HUDEP-2 (cell line): ENCODE data around the gene TDRD3.
"Not testable (repeated sequence)": the region's sequence is repeated elsewhere in the genome, so short reads cannot be mapped to it uniquely, and the experiment has no call there.

Experiments
- DNase-seq, 76 experiments: peaks; one replicate each; lab custom pipeline; 2025; ENCODE audit not compliant: unreplicated experiment in 76 of 76; lab: John Stamatoyannopoulos, UW

Gene TDRD3

GRCh38 chr13:60396783-60397703, at the start of gene TDRD3:
Gene TDRD3 (plus strand): TSS chr13:60397220. CDS start chr13:60397365, 145 bp downstream.
- DNase-seq, result peak in 75 of 76 experiments; percentile 5 to 88 (median 76)

DNA sequence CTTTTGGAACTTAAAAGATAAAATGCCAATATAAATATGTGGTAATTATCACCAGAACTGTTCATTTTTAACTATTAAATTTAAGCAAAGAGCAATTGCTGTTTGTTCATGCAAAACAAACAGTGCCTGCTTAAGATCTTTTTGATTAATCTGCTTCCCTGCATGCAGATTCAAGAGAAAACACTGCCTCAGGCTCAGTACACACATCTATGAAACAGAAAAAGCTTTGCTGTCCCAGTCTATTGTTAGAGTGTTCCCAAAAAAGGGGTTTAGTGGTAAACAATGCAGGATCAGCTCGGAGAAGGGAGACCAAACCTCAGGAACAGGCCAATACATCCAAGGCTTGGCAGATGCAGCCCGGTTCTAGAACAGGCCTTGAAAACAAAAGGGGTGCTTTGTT, 49.3 kb upstream of the TDRD3 start:
- no peak for DNase-seq

DNA sequence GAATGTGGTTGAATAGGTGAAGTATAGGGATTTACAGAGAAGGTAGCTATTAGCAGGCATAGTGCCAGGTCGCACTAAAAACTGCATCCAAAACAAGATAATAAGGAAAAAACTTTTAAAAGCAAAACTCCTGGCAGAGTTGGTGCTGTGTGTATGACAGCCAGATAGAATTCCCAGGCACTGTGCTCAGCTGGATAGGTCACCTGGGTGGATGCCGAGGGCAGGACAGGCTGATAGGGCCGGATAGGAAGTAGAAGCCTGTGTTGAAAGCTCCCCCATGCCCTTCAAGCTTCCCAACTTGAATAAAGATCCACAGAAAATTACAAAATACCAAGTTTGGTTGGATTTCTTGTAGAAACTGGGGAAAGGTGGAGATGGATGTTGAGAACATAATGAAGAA, 48.9 kb upstream of the TDRD3 start:
- no peak for DNase-seq

DNA sequence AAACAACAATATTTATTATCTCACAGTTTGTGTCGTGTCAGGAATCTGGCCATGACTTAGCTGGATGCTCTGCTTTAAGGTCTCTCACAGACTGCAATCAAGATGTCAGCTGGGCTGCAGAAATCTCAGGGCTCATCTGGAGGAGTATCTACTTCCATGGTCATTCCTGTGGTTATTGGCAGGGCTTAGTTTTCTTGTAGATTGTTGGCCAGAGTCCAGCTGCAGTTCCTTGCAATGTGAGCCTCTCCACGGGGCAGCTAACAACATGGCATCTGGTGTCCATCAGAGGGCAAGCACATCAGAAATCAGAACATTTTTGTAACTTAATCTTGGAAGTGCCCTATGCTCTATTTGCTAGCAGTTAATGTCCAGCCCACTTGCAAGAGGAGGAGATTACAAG, 45.7 kb upstream of the TDRD3 start:
- DNase-seq, result peak in 2 of 76 experiments; percentile 7 to 8

DNA sequence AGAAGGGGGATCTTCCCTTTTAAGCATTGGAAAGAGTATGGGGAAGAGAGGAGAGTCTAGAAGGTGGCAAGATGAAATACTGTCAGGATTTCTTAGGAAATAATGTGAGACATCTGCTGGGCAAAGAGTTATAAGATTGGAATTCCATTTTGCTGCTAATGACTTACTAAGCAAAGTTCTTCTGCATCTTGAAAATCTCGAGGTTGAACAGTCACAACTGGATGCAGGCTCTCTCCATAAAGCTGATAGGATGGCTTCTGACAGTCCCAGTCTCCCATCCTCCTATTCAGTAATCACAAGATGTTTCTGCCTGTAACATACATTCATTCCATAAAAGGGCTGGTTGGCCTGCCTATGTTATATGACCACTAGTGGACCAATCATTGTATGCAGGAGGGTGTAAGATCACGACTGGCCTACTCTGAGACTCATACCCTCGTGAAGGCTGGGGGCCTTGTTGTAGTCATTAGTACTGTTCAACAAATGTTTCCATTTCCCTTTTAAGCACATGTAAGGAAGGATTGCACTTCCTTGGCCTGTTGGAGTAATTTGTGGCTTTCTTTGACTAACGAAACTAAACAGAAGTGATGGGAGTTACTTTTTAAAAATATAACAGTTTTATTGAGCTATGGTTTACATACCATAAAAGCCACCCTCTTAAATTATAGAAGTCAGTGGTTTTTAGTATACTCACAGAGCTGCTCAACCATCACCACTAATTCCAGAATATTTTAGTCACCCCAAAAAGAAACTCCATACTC, 45.0 kb upstream of the TDRD3 start:
- DNase-seq, result no peak

DNA sequence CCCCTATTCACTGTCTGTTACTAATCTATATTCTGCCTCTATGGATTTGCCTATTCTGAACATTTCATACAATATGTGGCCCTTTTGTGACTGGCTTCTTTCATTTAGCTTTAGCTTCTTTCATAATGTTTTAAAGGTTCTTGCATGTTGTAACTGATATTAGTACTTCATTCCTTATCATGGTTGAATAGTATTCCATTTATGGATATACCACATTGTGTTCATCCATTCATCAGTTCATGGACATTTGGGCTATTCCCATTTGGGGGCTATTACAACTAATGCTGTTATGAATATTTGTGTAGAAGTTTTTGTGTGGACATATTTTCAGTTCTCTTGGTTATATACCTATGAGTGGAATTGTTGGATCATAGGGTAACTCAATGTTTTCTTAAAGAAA, 44.4 kb upstream of the TDRD3 start:
- DNase-seq, result no peak

GRCh38 chr13:60355056-60355455, 42.0 kb upstream of the TDRD3 start:
- DNase-seq, result no peak

DNA sequence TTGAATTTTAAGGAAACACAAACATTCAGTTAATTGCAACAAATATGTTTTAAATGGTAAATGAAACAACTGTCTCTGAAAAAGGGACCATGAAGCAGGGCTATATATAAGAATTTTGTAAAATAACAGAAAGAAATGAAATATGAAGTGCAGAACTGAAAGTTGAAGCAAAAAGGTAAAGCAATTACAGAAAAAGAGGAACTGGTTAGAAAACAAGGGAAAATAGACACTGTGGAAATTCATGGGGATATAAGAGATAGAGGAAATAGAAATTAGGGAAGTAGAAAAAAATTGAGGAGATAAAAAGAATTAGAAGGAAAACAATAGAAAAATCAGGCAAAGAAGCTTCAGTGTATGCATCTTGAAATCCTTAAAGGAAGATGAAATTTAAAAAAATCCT, 40.0 kb upstream of the TDRD3 start:
- DNase-seq, result no peak

DNA sequence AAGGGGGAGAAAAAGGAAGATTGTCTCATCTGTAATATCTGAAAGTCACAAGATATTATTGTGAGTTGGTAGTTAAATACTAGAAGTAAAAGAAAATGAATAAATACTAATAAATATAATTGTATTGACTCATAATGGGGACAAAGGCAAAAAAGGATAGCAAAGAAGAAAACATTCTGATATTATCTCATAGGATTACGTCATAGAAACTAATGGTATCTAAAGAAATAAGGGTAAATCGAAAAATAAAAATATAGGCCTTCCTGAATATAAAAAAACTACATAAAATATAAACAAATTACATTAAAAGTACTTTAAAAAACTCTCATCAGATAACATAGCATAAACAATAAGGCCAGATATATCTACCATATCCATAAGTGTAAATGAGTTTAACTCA, 38.6 kb upstream of the TDRD3 start:
- no peak for DNase-seq

GRCh38 chr13:60363288-60363687, 33.7 kb upstream of the TDRD3 start:
- no peak for DNase-seq

- no peak for DNase-seq
Measured at GRCh38 chr13:60369242-60369641, 27.8 kb upstream of the TDRD3 start.

- DNase-seq, result no peak
Measured at GRCh38 chr13:60370343-60370742, 26.7 kb upstream of the TDRD3 start.

DNA sequence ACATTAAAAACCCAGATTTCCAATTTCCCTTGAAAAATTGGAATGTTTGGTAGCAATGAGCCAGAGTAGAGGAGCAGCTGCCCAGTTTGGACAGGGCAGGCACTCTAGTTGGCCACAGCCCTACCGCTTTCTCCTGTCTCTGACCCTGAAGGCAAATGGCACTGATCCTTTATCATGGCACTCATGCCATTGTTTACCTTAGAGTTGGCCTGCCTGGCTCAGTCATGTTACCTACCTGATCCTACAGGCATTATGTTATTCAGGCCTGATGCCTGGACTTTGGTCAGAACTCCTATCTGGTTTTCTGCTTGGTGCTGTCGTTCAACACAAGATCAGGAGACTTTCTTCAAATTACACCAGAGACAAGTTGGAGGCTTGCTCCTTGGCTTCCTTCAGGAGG, 24.9 kb upstream of the TDRD3 start:
- DNase-seq, result no peak

DNA sequence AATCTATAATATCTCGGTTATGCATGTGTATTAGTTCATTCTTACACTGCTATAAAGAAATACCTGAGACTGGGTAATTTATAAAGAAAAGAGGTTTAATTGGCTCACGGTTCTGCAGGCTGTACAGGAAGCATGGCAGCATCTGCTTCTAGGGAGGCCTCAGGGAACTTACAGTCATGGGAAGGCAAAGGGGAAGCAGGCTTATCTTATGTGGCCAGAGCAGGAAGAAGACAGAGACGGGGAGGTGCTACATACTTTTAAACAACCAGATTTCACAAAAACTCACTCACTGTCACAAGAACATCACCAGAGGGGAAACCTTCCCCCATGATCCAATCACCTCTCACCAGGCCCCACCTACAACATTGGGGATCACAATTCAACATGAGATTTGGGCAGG, 17.7 kb upstream of the TDRD3 start:
- not testable (repeated sequence) for DNase-seq

- no peak for DNase-seq
Measured at GRCh38 chr13:60379837-60380565, 17.0 kb upstream of the TDRD3 start.

GRCh38 chr13:60384911-60385310, 12.1 kb upstream of the TDRD3 start:
- no peak for DNase-seq

GRCh38 chr13:60386250-60386649, 10.8 kb upstream of the TDRD3 start:
- no peak for DNase-seq

DNA sequence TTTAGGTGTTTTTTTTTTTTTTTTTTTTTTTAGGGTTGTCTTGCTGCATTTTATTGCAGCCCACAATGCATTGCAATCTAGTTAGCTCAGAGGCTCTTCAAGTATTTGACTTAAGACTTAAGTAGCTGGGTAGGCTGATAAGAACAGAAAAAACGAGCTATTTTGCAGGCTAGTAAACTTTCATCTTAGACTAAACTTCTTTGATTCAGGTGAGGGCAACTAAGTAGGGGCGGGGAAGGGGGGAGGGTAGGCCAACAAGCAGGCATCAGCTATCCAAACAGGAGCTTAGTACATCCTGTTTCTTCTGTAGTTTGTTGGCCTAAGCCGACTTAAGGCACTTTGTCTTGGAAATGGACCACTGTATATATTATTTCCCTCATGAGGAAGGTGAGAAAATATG, 4.9 kb upstream of the TDRD3 start:
- DNase-seq, result no peak

- peak; percentile 42 to 92 (median 85) for DNase-seq
Measured at GRCh38 chr13:60395971-60396782, 843 bp upstream of the TDRD3 start.

- peak in 64 of 76 experiments; percentile 2 to 67 (median 44) for DNase-seq
Measured at GRCh38 chr13:60397704-60398378, 821 bp downstream of the TDRD3 start.
